CD4-positive, alpha-beta T cell treated with Interleukin-10 for 1 hour (primary cell): ENCODE data around the gene EML1.
"Not testable (repeated sequence)": the region's sequence is repeated elsewhere in the genome, so short reads cannot be mapped to it uniquely, and the experiment has no call there.

Experiments
- DNase-seq: peaks from one replicate; pipeline ENCODE4 v3.0.0-alpha.2; 2020

The EML1 gene

GRCh38 chr14:99755629-99756603, 37.3 kb upstream of the EML1 start:
- DNase-seq, result no peak

DNA sequence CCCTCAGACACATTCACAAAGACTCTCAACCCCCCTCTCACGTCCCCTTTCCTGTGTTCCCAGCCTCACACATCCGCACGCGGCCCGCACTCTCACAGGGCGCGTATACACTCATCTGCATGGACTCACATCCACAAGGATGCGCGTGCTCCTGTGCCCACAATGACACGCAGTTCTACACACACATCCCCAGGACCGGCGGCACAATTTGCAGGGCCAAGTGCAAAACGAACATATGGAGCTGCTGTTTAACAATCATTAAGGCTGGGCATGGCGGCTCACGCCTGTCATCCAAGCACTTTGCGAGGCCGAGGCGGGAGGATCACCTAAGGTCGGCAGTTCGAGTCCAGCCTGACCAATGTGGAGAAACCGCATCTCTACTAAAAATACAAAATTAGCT, 36.4 kb upstream of the EML1 start:
- DNase-seq, result no peak

DNA sequence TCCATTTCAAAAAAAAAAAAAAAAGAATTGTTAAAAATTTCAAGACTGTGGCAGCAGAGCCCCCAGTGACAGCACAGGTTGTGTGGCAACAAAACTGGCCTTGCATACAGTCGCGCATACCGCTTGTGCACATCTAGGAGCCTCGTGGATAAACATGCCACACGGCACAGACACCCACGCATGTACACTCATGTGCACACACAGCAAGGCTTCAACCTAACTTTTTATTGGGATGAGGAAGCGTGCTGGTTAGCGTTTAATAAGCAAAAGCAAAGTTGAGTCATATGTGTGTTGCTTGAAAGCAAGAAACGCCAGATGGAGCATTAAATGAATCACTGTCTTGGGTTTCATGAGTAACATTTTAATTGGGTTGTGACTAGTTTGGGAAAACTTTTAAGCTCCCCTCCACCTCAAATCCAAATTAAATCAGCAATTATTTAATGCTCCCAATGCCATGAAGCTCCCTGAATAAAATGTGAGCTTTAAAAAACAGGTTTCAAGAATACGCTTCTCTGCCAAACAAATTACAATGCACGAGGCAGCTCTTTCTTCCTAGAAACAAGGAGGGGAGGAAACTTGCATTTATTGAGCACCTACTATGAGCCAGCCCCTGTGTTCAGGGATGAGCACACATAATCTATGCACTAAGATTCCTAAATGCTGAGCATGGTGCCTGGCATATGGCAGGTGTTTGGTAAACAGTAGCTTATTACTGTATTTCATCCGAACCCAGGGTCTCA, 35.7 kb upstream of the EML1 start:
- no peak for DNase-seq

GRCh38 chr14:99758121-99758821, 34.9 kb upstream of the EML1 start:
- no peak for DNase-seq

DNA sequence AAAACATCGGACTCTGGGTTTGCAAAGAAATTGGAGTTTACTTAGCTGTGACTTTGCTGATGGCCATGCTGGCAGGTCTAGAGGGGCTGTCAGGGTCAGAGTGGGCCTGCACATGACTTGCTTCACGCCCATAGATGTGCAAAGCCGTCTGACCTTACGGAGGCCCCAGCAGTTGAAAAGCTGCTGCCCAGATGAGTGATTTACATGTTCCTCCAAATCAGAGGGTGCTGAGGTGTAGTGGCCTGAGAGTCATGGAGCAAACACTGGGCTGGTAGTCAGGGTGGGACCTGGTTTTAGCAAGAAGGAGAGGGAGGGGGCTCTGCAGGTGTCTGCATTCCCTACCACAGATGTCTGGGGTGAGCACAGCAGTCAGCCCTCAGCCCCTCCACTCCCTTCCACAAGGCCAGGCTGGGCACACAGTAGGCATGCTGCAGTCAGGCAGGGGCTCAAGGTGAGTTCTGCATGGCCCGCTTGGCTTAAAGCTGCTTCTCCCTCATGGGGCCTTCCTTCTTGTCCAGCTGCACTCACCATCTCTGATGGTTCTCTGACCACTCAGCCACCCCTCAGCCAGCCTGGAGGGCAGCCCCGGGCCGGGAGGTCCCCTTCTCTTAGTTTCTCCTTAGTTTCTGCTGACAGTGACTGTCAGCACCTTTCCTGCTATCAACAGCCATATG, 34.2 kb upstream of the EML1 start:
- no peak for DNase-seq

- DNase-seq, result no peak
These were observed 33.7 kb upstream of the EML1 start for GRCh38 chr14:99759546-99759925.

- DNase-seq, result no peak
These were observed 32.4 kb upstream of the EML1 start for GRCh38 chr14:99760817-99761216.

- not testable (repeated sequence) for DNase-seq
These were observed 30.3 kb upstream of the EML1 start for GRCh38 chr14:99762911-99763310.

DNA sequence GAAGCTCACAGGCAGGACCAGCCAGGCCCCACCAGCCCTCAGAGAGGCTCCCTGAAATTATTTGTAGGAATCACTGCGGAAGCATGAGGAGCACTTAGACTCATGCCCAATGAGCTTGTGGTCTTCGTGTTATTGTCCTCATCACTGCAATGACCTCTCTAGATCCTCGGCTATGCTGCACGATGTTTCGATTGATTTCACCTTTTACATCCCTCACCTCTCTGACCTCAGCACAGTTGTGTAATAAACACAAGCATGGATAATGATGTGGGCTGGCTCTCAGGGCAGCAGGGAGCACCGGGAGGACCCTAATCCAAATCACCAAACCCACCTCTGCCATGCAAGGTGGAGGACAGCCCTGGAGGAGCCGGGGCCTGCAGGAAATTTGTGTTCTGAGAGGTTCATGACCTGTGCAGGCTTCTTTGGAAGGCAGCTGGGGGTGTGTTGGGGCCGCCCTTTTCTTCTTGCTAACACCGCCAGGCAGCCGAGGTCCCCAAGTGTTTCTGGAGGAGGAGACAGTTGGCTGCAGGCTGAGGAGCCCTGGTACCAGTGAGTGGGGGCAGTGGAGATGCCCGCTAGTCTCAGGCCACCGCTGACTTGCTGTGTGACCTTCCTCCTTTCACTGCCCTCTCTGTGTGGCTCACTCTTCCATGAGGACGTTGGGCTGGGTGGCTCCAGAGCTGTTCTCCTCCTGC, 29.5 kb upstream of the EML1 start:
- no peak for DNase-seq

DNA sequence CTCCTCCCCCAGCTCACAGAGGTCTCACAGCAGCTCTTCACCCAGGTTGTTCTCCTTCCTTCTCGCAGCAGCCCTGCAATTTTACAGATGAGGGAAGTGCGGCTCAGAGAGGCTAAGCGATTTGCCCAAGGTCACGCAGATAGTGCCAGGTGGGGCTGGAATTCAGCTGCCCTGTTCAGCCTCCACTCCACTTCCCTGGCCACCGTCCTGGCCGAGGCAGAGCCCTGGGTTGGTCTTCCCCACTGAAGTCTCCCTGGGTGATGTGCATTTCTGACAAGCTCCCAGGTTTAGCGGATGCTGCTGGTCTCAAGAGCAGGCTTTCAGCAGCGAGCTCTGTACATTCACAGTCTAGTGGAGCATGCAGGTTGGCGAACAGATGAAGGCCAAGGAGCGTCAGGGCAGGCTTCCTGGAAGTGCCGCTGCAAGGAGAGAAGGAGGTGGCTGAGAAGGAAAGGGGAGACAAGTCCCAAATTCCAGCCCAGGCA, 28.9 kb upstream of the EML1 start:
- DNase-seq, result no peak

GRCh38 chr14:99768381-99768780, 24.8 kb upstream of the EML1 start:
- no peak for DNase-seq

DNA sequence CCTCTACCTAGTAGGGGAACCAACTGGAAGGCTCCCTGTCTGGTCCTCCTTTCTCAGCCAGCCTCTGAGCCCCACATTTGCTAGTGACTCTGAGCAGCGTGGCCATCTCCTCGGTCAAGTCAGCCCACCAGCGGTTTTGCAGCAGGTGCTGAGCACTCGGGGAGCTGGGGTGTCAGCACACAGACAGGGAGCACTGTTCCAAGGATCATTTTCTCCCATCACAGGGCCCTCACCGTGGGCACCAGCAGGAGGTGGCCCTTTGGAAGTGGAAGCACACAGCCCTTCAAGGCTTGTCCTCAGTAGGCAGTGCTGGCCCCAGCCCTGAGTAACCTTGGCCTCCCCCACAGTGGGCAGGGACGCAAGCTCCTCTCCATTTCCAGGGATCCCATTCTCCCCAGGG, 24.1 kb upstream of the EML1 start:
- no peak for DNase-seq

DNA sequence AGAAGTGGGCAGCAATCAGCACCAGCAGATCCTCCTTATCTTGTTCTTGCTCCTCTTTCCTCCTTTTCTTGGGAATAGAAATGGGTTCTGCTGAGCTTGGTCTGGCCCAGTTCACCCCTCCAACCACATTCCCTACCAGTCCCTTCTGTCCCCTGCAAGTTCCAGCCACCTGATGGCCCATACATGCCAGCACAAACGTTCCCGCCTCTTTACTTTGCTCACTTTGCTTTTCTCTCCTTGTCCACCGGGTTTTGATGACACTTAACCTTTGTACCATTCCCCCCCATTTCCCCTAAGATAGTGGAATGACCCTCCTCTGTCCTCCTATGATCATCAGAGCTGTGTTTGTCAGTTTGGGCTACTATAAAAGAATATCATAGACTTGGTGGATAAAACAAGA, 23.4 kb upstream of the EML1 start:
- no peak for DNase-seq

- DNase-seq, result no peak
These were observed 20.6 kb upstream of the EML1 start for GRCh38 chr14:99772371-99773283.

- no peak for DNase-seq
These were observed 19.4 kb upstream of the EML1 start for GRCh38 chr14:99773521-99774497.

- DNase-seq, result no peak
These were observed 18.5 kb upstream of the EML1 start for GRCh38 chr14:99774556-99775307.

DNA sequence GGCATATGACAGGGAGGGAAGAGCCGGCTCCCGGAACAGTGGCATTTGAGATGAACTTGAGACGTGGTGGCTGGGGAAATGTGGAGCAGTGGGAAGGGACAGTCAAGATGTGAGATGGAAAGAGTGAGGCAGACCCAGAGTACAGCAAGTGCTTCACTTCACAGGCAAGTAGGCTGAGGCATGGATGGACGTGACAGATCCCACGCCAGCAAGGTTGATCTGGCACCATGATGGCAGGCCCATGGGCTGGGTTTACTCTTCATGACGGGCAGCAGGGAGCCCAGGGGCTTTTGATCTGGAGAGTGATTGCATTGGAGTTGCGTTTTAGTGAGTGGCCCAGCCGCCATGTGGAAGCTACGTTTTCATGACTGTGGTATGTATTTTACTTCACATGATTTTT, 17.9 kb upstream of the EML1 start:
- no peak for DNase-seq

DNA sequence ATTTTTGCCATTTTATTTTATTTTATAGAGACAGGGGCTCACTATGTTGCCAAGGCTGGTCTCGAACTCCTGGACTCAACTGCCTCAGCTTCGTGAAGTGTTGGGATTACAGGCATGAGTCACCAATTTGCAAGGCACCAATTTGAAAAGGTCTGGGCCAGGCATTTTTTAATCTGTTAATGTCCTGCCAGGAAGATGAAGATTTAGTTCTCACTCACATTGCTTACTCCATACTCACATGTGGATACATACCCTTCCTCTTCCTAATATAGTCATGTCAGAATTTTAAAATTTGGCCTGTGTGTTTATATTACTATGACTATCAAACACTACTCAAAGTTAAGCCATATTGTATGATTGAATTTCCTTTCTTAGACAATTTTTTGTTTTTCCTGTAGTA, 15.3 kb upstream of the EML1 start:
- no peak for DNase-seq

DNA sequence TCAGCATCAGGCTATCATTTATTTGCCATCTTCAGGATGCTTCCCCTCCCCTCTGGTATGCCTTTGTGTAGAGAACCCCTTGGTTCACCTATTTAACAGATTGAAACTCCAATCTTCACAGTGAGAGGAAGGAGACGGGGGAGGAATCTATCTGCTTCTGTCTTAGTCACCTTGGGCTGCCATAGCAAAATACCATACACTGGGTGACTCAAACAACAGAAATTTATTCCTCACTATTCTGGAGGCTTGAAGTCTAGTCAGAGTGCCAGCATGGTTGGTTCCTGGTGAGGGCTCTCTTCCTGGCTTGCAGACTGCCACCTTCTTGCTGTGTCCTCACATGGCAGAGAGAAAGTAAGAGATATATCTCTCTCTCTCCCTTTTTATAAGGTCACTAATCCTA, 13.5 kb upstream of the EML1 start:
- no peak for DNase-seq
